AG09319 (cell line): ENCODE data around the gene CYP27A1.

ENCODE experiments used
- DNase-seq: peaks from one replicate; pipeline ENCODE4 v3.0.0-alpha.2; 2010; ENCODE audit warnings: low read depth; ENCODE audit errors: extremely low read depth
- TF ChIP-seq, protein P1 (sequence below): IDR thresholded peaks from 2 replicates; pipeline ENCODE4 v1.5.1; 2011; ENCODE audit warnings: low read depth, mild to moderate bottlenecking, inconsistent platforms, low read length, moderate library complexity

The CYP27A1 gene

DNA sequence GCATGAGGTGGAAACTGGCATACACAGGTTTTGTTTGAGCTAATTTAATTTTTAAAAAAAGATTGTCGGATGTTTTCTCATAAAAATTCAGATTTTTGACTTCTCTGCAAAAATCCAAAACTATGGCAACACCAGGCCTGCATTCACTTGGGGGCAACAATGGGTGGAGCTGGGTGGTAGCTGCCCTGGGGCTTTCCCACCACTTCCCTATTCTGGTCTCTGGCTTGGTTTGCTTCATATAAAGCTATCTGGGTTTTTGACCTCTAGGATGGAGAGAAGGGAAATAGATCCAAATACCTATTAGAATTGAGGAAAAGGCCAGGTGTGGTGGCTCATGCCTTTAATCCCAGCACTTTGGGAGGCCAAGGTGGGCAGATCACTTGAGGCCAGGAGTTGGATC lies 5.5 kb upstream of the CYP27A1 start:
- TF ChIP-seq, protein P1, sequence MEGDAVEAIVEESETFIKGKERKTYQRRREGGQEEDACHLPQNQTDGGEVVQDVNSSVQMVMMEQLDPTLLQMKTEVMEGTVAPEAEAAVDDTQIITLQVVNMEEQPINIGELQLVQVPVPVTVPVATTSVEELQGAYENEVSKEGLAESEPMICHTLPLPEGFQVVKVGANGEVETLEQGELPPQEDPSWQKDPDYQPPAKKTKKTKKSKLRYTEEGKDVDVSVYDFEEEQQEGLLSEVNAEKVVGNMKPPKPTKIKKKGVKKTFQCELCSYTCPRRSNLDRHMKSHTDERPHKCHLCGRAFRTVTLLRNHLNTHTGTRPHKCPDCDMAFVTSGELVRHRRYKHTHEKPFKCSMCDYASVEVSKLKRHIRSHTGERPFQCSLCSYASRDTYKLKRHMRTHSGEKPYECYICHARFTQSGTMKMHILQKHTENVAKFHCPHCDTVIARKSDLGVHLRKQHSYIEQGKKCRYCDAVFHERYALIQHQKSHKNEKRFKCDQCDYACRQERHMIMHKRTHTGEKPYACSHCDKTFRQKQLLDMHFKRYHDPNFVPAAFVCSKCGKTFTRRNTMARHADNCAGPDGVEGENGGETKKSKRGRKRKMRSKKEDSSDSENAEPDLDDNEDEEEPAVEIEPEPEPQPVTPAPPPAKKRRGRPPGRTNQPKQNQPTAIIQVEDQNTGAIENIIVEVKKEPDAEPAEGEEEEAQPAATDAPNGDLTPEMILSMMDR, result no peak
- no peak for DNase-seq

GRCh38 chr2:218777276-218777990 lies 4.5 kb upstream of the CYP27A1 start:
- TF ChIP-seq, protein P1, result no peak

DNA sequence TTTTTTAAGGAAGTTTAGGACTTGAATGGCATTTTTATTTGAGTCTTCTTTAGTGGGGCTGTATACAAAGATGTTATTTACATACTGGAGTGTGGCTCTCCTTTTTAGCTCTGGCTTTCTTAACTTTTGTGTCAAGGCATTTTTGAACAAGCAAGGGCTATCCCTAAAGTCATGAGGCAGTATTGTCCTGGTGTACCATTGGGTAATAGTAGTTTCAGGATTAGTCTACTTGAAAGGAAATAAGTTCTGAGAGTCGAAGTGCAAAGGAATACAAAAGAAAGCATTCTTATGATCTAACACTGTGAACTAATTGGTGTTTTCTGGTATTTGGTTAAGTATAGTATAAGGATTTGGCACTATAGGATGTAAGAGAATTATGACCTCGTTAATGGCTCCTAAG lies 1.9 kb upstream of the CYP27A1 start:
- DNase-seq, result no peak
- TF ChIP-seq, protein P1, result no peak

More at GRCh38 chr2:218777276-218777990, 4.5 kb upstream of the CYP27A1 start:
- DNase-seq, result no peak

DNA sequence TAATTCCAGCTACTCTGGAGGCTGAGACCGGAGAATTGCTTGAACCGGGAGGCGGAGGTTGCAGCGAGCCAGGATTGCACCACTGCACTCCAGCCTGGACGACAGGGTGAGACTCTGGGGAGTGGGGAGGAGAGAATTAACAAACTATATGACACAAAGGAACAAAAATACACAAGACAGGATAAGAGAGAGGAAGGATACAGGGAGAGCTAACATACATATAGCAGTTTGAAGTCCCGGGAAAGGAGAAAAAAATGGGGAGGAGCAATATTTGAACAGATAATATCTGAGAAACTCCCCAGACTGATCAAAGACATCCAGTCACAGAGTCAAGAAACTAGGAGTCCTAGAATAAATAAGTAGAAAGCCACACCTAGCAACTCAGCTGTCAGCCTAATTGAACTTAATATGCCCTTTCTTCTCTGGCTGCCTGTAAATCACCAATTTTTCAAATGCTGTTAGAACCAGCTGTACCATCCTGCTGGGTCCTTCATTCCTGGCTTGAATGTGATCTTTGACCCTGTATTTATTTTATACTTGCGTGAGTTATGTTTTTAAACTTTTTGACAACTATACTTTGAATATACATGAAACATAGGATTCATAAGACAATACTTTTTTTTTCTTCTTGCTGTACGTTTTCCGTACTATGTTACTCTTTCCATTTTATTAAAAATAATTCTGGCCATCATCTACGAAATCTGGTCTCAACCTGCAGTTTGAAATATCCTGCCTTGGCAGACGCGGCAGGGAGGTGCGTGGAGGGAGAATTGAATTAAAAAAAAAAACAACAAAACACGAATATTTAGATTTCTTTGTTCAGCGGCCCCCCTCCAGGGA lies 876 bp upstream of the CYP27A1 start:
- TF ChIP-seq, protein P1, result no peak
- no peak for DNase-seq

DNA sequence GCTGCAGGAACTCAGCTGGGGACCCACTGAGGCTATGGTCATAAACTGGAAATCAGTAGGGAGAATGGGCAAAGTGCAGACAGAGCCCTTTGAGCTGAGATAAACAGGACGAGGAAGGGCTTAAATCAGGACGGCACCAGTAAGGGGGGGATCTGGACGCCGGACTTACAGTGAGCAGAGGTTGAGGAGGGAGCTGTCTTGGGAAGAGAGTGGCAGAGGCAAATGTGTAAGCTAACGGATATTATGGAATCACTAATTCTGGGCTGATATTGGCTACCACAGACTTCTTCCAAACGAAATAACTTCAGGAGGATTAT lies 539 bp downstream of the CYP27A1 start:
- no peak for DNase-seq
- TF ChIP-seq, protein P1, result no peak

DNA sequence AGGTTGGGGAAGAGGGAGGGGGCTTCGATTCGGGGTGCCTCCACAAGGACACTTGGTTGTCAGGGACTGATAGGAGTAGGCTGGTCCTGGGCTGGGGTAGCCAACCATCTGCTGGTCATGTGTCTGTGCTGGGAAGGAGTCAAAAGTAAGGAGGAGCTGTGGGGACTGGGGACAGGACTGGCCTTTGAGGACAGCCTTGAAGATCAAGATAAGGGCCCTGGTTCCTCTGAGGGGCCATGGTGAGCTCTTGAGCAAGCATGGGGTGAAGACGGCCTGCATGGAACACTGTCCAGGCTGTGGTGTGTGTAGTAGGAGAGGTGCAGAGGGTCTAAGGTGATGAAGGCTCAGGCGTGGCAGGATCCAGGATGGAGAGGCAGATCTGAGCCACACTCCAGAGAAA lies 1.7 kb downstream of the CYP27A1 start:
- TF ChIP-seq, protein P1, result no peak
- DNase-seq, result no peak

DNA sequence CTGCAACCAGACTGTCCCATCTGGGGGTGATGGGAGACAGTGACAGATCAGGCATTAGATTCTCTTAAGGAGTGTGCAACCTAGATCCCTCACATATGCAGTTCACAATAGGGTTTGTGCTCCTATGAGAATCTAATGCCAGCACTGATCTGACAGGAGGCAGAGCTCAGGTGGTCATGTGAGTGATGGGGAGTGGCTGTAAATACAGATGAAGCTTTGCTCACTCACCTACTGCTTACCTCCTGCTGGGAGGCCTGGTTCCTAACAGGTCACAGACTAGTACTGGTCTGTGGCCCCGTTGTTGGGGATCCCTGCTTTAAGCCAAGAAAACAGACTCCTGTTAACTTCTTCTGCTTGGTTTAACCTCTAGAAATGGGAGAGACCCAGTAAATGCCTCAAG lies 3.2 kb downstream of the CYP27A1 start:
- TF ChIP-seq, protein P1, result no peak
- DNase-seq, result no peak
